Panc1 (cell line): Measurements from ENCODE around the gene CFAP210.

Source experiments
- POLR2AphosphoS5 ChIP-seq: IDR thresholded peaks from 2 replicates; pipeline ENCODE4 v1.6.1; 2012; ENCODE audit warnings: mild to moderate bottlenecking, low read depth, low read length, moderate library complexity
- TF ChIP-seq, protein P1 (sequence below): fragments of 450-650 bp; IDR thresholded peaks from 2 replicates; pipeline ENCODE4 v1.5.1; 2017; ENCODE audit warnings: mild to moderate bottlenecking

DNA sequence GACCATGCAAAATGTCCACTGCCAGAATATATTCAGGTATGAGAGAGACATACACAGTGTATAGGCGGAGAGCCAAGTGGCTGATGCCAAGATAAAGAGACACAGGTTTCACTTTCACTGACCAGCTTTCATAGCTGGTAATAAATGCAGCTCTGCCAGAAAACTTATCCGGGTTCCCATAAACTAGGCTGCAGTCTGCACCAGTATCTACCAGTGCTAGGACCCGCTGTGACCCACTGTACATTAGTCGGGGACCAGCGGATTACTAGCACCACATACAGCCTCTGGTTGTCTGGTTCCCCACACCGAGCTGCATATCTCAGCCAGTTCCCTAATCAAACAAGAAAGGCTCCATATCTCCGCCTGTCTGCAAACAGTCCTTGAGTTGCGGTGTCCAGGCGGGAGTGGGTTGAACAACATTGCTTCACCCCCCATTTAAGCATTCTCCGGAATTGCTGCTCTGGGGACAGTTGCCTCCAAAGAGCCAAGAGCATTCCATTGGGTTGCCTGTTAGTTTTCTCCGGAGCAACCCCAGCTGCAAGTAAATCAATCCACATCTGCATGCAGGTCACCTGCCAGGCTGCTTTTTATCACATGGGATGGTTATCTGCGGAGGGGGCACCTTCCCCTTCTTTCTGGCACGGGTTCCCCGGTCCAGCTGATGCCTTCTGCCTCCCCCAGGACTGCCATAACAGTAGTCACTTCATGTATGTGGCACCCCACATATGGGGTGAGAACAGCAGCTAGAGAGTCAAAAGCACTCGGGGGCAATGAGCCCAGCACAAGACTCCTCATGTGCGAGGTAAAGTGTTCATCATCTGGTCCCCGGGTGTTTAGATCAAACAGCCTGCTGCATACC lies 21.4 kb upstream of the CFAP210 start:
- TF ChIP-seq, protein P1, sequence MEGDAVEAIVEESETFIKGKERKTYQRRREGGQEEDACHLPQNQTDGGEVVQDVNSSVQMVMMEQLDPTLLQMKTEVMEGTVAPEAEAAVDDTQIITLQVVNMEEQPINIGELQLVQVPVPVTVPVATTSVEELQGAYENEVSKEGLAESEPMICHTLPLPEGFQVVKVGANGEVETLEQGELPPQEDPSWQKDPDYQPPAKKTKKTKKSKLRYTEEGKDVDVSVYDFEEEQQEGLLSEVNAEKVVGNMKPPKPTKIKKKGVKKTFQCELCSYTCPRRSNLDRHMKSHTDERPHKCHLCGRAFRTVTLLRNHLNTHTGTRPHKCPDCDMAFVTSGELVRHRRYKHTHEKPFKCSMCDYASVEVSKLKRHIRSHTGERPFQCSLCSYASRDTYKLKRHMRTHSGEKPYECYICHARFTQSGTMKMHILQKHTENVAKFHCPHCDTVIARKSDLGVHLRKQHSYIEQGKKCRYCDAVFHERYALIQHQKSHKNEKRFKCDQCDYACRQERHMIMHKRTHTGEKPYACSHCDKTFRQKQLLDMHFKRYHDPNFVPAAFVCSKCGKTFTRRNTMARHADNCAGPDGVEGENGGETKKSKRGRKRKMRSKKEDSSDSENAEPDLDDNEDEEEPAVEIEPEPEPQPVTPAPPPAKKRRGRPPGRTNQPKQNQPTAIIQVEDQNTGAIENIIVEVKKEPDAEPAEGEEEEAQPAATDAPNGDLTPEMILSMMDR = no peak
- TF ChIP-seq POLR2AphosphoS5 = no peak
